NCI-H2227 (cell line): ENCODE data around the gene FAM13A.
"Not testable (repeated sequence)": the region's sequence is repeated elsewhere in the genome, so short reads cannot be mapped to it uniquely, and the experiment has no call there.

Source experiments
- DNase-seq: peaks from one replicate; lab custom pipeline; 2025; ENCODE audit not compliant: unreplicated experiment; lab: John Stamatoyannopoulos, UW

FAM13A gene

GRCh38 chr4:89044147-89044900, 12.7 kb downstream of the FAM13A start:
- no peak for DNase-seq

- no peak for DNase-seq
These were observed 14.9 kb downstream of the FAM13A start for GRCh38 chr4:89042055-89042454.

GRCh38 chr4:89039730-89040338, 17.2 kb downstream of the FAM13A start:
- DNase-seq: no peak

- no peak for DNase-seq
These were observed 20.4 kb downstream of the FAM13A start for GRCh38 chr4:89036535-89036934.

- DNase-seq: no peak
These were observed 25.7 kb downstream of the FAM13A start for GRCh38 chr4:89031272-89031671.

GRCh38 chr4:89029591-89029990, 27.4 kb downstream of the FAM13A start:
- DNase-seq: no peak

GRCh38 chr4:89026542-89026941, 30.4 kb downstream of the FAM13A start:
- no peak for DNase-seq

GRCh38 chr4:89024051-89024675, 32.8 kb downstream of the FAM13A start:
- peak; percentile 68 for DNase-seq

- DNase-seq: no peak
These were observed 33.8 kb downstream of the FAM13A start for GRCh38 chr4:89023140-89023539.

GRCh38 chr4:89022426-89023128, 34.4 kb downstream of the FAM13A start:
- DNase-seq: no peak

GRCh38 chr4:89021684-89022083, 35.3 kb downstream of the FAM13A start:
- DNase-seq: no peak

GRCh38 chr4:89021062-89021461, 35.9 kb downstream of the FAM13A start:
- no peak for DNase-seq

GRCh38 chr4:89014897-89015296, 42.1 kb downstream of the FAM13A start:
- DNase-seq: not testable (repeated sequence)

GRCh38 chr4:89009761-89010369, 47.1 kb downstream of the FAM13A start:
- DNase-seq: no peak

- DNase-seq: no peak
These were observed 47.9 kb downstream of the FAM13A start for GRCh38 chr4:89009115-89009514.

GRCh38 chr4:89008166-89008565, 48.8 kb downstream of the FAM13A start:
- no peak for DNase-seq

- no peak for DNase-seq
These were observed 49.5 kb downstream of the FAM13A start for GRCh38 chr4:89007338-89007939.

- no peak for DNase-seq
These were observed 50.7 kb downstream of the FAM13A start for GRCh38 chr4:89006307-89006706.

GRCh38 chr4:89005066-89005465, 51.9 kb downstream of the FAM13A start:
- not testable (repeated sequence) for DNase-seq

GRCh38 chr4:89001647-89002445, 55.1 kb downstream of the FAM13A start:
- peak; percentile 1 for DNase-seq
